ENCODE measurements around the gene GOLIM4. TPM values are rescaled to one million over a fixed set of nuclear protein-coding genes. Genes with fewer than 3 reads are reported as not detected.

The GOLIM4 gene
- total RNA-seq, 1 donor from 2014 or later: 54.0 TPM

DNA sequence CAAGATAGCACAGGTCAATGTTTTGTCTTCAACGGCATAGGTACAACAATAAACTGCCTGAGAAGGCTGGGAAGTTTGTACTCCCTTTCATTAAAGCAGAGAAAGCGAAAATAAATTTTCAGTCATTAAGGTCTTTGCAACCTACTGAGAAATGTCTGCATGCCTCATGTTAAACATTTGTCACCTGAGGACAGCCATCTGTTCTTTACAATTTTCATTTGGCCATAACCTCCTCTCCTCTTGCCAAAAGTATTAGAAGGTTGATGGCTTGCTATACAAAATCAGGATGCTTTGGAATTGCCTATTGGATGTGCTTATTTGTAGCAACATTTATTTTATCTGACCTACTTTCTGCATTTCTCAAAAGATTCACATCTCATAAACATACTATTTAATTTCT, 122.7 kb downstream of the GOLIM4 start:
- Histone ChIP-seq H3K4me3 (no peak overlapping the region), H3K27me3 (ENCODE audit: low read depth) (no peaks in the 10 kb centered on the region), H3K9me3 (no peaks in the 10 kb centered on the region), H3K27ac (no peak overlapping the region), H3K36me3 (no peaks in the 10 kb centered on the region), H3K4me1 (no peaks in the 10 kb centered on the region)
- no peak for ATAC-seq
- TF ChIP-seq CTCF (IDR thresholded peaks at IDR 0.05): no peak
- intact Hi-C loops (cut with DNase I): no loop called here
- DNase-seq: no peak

- DNase-seq (no peak), ATAC-seq (no peak)
- Histone ChIP-seq H3K36me3 (no peaks in the 10 kb centered on the region), H3K9me3 (no peaks in the 10 kb centered on the region), H3K27ac (no peak overlapping the region), H3K27me3 (ENCODE audit: low read depth) (no peaks in the 10 kb centered on the region), H3K4me1 (no peaks in the 10 kb centered on the region), H3K4me3 (no peak overlapping the region)
- intact Hi-C loops (cut with DNase I): no loop called here
- no peak for TF ChIP-seq CTCF (IDR thresholded peaks at IDR 0.05)
These were observed 123.2 kb downstream of the GOLIM4 start for GRCh38 chr3:167972502-167972901.

GRCh38 chr3:167969548-167969947, 126.2 kb downstream of the GOLIM4 start:
- ATAC-seq: no peak
- no peaks in the 10 kb centered on the region for H3K4me1 ChIP-seq
- no peak overlapping the region for H3K4me3 ChIP-seq
- no peaks in the 10 kb centered on the region for H3K36me3 ChIP-seq
- intact Hi-C loops (cut with DNase I): no loop called here
- no peaks in the 10 kb centered on the region for H3K27me3 ChIP-seq (ENCODE audit: low read depth)
- TF ChIP-seq CTCF (IDR thresholded peaks at IDR 0.05): no peak
- H3K27ac ChIP-seq: no peak overlapping the region
- no peak for DNase-seq
- H3K9me3 ChIP-seq: no peaks in the 10 kb centered on the region

- DNase-seq (peak; percentile 46), ATAC-seq (peak; percentile 33 to 72)
These were observed 128.3 kb downstream of the GOLIM4 start for GRCh38 chr3:167967257-167968036.

More at GRCh38 chr3:167967257-167968036, 128.3 kb downstream of the GOLIM4 start:
- Histone ChIP-seq H3K4me3 (no peak overlapping the region), H3K36me3 (no peaks in the 10 kb centered on the region), H3K27ac (no peak overlapping the region), H3K4me1 (no peaks in the 10 kb centered on the region), H3K9me3 (no peaks in the 10 kb centered on the region), H3K27me3 (ENCODE audit: low read depth) (no peaks in the 10 kb centered on the region)
- no peak for TF ChIP-seq CTCF (IDR thresholded peaks at IDR 0.05)
- intact Hi-C loops (cut with DNase I): no loop called here

All from lower lobe of right lung (tissue), 2 donors.